ENCODE data around the gene FAM210A. TPM values are rescaled to one million over a fixed set of nuclear protein-coding genes. Genes with fewer than 3 reads are reported as not detected.
"Not testable (repeated sequence)": the region's sequence is repeated elsewhere in the genome, so short reads cannot be mapped to it uniquely, and the experiment has no call there.

FAM210A gene
- total RNA-seq, 4 donors from 2014 or later = 6.8 to 9.5 (median 8.4) TPM

DNA sequence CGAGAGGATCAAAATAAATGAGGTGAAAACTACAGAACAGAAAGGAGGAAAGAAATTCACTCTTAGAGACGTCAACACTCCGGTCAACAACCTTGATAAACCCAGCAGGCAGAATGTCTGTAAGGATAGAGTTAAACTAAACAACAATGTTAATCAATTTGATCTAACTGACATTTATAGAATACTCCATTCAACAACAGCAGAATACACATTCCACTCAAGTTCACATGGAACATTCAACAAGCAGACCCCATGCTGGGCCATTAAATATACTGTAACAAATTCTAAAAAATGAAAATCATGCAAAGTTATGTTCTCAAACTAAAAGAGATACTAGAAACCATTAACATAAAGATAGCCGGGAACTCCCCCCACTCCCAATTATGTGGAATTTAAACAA lies 41.8 kb downstream of the FAM210A start:
- TF ChIP-seq, protein P1, sequence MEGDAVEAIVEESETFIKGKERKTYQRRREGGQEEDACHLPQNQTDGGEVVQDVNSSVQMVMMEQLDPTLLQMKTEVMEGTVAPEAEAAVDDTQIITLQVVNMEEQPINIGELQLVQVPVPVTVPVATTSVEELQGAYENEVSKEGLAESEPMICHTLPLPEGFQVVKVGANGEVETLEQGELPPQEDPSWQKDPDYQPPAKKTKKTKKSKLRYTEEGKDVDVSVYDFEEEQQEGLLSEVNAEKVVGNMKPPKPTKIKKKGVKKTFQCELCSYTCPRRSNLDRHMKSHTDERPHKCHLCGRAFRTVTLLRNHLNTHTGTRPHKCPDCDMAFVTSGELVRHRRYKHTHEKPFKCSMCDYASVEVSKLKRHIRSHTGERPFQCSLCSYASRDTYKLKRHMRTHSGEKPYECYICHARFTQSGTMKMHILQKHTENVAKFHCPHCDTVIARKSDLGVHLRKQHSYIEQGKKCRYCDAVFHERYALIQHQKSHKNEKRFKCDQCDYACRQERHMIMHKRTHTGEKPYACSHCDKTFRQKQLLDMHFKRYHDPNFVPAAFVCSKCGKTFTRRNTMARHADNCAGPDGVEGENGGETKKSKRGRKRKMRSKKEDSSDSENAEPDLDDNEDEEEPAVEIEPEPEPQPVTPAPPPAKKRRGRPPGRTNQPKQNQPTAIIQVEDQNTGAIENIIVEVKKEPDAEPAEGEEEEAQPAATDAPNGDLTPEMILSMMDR (IDR thresholded peaks at IDR 0.05) = no peak
- TF ChIP-seq EP300 (IDR thresholded peaks at IDR 0.05) = no peak
- TF ChIP-seq POLR2AphosphoS5 (IDR thresholded peaks at IDR 0.05) = no peak
- TF ChIP-seq POLR2A (IDR thresholded peaks at IDR 0.05) = no peak
- Histone ChIP-seq H3K4me3 (no peak overlapping the region), H3K9me3 (no peaks in the 10 kb centered on the region)

GRCh38 chr18:13681701-13682100 lies 44.7 kb downstream of the FAM210A start:
- Histone ChIP-seq H3K27me3 (no peaks in the 10 kb centered on the region), H3K4me3 (no peak overlapping the region), H3K4me1 (no peaks in the 10 kb centered on the region), H3K9me3 (no peaks in the 10 kb centered on the region), H3K27ac (no peak overlapping the region), H3K36me3 (no peaks in the 10 kb centered on the region)
- 91% methylated on average over 6 of the region's 6 CpGs for whole genome bisulfite sequencing
- TF ChIP-seq POLR2AphosphoS5 (IDR thresholded peaks at IDR 0.05) (no peak), EP300 (IDR thresholded peaks at IDR 0.05) (no peak)
- TF ChIP-seq, protein P1 (IDR thresholded peaks at IDR 0.05) = no peak
- no peak for DNase-seq (ENCODE audit: low spot score in 2 of 2)

More for the DNA sequence above, 41.8 kb downstream of the FAM210A start:
- Histone ChIP-seq H3K36me3 (no peaks in the 10 kb centered on the region), H3K4me1 (no peaks in the 10 kb centered on the region), H3K27me3 (no peaks in the 10 kb centered on the region), H3K27ac (no peak overlapping the region)
- 95% methylated on average over 4 of the region's 4 CpGs for WGBS
- no peak for DNase-seq (ENCODE audit: low spot score in 2 of 2)

DNA sequence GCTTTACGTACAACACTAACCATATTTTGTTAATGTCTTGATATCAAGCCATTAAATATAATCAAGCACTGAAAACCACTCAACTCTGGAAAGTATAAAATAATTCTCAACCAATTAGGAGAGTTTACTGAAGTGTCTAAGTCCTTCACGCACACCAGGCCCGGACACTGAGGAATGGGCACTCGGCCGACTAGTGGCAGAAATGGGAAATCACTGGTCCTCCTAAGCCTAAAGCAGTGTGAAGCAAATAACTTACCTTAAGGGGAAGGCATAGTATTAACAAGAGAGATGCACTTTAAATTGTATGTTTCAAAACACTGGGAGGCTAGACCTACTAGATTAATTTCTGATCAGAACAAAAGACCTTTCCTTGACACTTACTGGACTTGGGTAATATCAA lies 45.7 kb downstream of the FAM210A start:
- H3K27me3 ChIP-seq = no peaks in the 10 kb centered on the region

DNA sequence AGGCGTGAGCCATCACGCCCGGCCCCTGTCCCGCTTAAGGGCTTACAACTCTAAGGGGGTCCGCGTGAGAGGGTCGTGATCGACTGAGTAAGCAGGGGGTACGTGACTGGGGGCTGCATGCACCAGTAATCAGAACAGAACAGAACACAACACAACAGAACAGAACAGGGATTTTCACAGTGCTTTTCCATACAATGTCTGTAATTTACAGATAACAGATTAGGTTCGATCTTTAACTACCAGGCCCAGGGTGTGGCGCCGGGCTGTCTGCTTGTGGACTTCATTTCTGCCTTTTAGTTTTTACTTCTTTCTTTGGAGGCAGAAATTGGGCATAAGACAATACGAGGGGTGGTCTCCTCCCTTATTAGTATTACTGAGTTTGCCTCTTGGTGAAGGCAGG lies 49.0 kb downstream of the FAM210A start:
- H3K27me3 ChIP-seq; H3K4me3 ChIP-seq; H3K27ac ChIP-seq; DNase-seq (ENCODE audit: low spot score in 2 of 2); H3K36me3 ChIP-seq; H3K4me1 ChIP-seq; H3K9me3 ChIP-seq: not testable (repeated sequence)
- over 99% methylated on average over 13 of the region's 13 CpGs for WGBS

More for the DNA sequence above, 45.7 kb downstream of the FAM210A start:
- TF ChIP-seq POLR2AphosphoS5 (IDR thresholded peaks at IDR 0.05) = no peak
- TF ChIP-seq, protein P1 (IDR thresholded peaks at IDR 0.05) = peak in 1 of 2 donors; percentile 18
- Histone ChIP-seq H3K36me3 (no peaks in the 10 kb centered on the region), H3K9me3 (no peaks in the 10 kb centered on the region), H3K4me3 (no peak overlapping the region), H3K27ac (no peak overlapping the region), H3K4me1 (no peaks in the 10 kb centered on the region)
- WGBS = 83% methylated on average over 5 of the region's 5 CpGs
- no peak for DNase-seq (ENCODE audit: low spot score in 2 of 2)

DNA sequence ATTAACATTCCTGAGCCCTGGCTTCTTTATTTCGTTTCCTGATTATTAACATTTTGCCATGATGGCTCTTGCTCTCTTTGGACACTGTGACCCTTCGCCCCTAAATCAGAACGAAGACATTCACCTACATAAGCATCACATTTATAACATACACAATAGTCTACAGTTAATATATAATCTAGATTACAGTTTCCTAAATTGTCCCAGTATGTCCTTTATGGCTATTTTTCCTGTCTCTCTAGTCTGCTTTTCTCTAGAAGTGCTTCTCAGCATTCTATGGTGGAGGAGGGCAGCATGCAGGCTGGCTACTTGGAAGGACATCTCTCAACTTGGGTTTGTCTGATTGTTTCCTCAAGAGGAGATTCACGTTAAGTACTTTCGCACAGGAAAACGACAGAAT lies 49.9 kb downstream of the FAM210A start:
- 90% methylated on average over 6 of the region's 6 CpGs for WGBS
- no peaks in the 10 kb centered on the region for H3K27me3 ChIP-seq
- TF ChIP-seq, protein P1 (IDR thresholded peaks at IDR 0.05) = no peak
- no peak for TF ChIP-seq POLR2A (IDR thresholded peaks at IDR 0.05)
- TF ChIP-seq EP300 (IDR thresholded peaks at IDR 0.05) = no peak
- TF ChIP-seq POLR2AphosphoS5 (IDR thresholded peaks at IDR 0.05) = no peak
- H3K4me3 ChIP-seq = no peak overlapping the region
- no peak for DNase-seq (ENCODE audit: low spot score in 2 of 2)
- no peaks in the 10 kb centered on the region for H3K36me3 ChIP-seq
- no peak overlapping the region for H3K27ac ChIP-seq
- H3K4me1 ChIP-seq = no peaks in the 10 kb centered on the region
- H3K9me3 ChIP-seq = no peaks in the 10 kb centered on the region

- no peaks in the 10 kb centered on the region for H3K9me3 ChIP-seq
- no peaks in the 10 kb centered on the region for H3K27me3 ChIP-seq
- peaks cover 4% of the 10 kb centered on the region for H3K36me3 ChIP-seq
- no peak for DNase-seq (ENCODE audit: low spot score in 2 of 2)
- TF ChIP-seq POLR2AphosphoS5 (IDR thresholded peaks at IDR 0.05) = no peak
- TF ChIP-seq, protein P1 (IDR thresholded peaks at IDR 0.05) = no peak
- no peak for TF ChIP-seq EP300 (IDR thresholded peaks at IDR 0.05)
- no peak for TF ChIP-seq POLR2A (IDR thresholded peaks at IDR 0.05)
- no peak overlapping the region for H3K4me3 ChIP-seq
- WGBS = 70% methylated on average over 7 of the region's 7 CpGs
- H3K4me1 ChIP-seq = no peaks in the 10 kb centered on the region
- no peak overlapping the region for H3K27ac ChIP-seq
Observed at GRCh38 chr18:13672657-13673056, 53.7 kb downstream of the FAM210A start.
